HCT116 (cell line): ENCODE results near the gene IMMP2L.

Experiments
- ATF3 ChIP-seq: IDR thresholded peaks from 2 replicates; pipeline ENCODE4 v1.6.1; 2012
- EGR1 ChIP-seq: IDR thresholded peaks from 2 replicates; pipeline ENCODE4 v1.6.1; 2012; ENCODE audit warnings: low read depth
- EZH2 ChIP-seq: fragments of 200-600 bp; sonication (generic); IDR thresholded peaks from 2 replicates; pipeline ENCODE4 v1.6.1; 2017; ENCODE audit warnings: antibody characterized with exemption, mixed run types
- EZH2phosphoT487 ChIP-seq: fragments of 200-600 bp; IDR thresholded peaks from 2 replicates; pipeline ENCODE4 v1.6.1; 2018; ENCODE audit warnings: antibody characterized with exemption, borderline replicate concordance
- JUND ChIP-seq: IDR thresholded peaks from 2 replicates; pipeline ENCODE4 v1.6.1; 2012
- POLR2A ChIP-seq: IDR thresholded peaks from 2 replicates; pipeline ENCODE4 v1.7.0; 2011; ENCODE audit warnings: borderline replicate concordance; ENCODE audit not compliant: insufficient read depth, insufficient read length; ENCODE audit errors: extremely low read depth
- POLR2AphosphoS5 ChIP-seq: IDR thresholded peaks from 2 replicates; pipeline ENCODE4 v1.6.1; 2011; ENCODE audit warnings: mild to moderate bottlenecking, low read depth, low read length, moderate library complexity
- REST ChIP-seq: IDR thresholded peaks from 2 replicates; pipeline ENCODE4 v1.6.1; 2012; ENCODE audit warnings: low read depth
- ZFX ChIP-seq: fragments of 450-650 bp; IDR thresholded peaks from 2 replicates; pipeline ENCODE4 v1.6.1; 2017
- ZNF274 ChIP-seq: fragments of 200-500 bp; sonication (Bioruptor generic); IDR thresholded peaks from 2 replicates; pipeline ENCODE4 v1.6.1; 2014; ENCODE audit warnings: mild to moderate bottlenecking, low read depth, low read length, inconsistent platforms
- TF ChIP-seq, protein P1 (sequence below), 3 experiments: fragments of 200-600 bp in 1 of 3; sonication (generic) in 1 of 3; IDR thresholded peaks in 2 of 3; conservative IDR thresholded peaks in 1 of 3; 2 replicates each; pipeline ENCODE4 v1.5.1; 2012 to 2017; ENCODE audit warnings: low read depth in 2 of 3, low read length in 2 of 3, antibody characterized with exemption in 1 of 3, borderline replicate concordance in 1 of 3, control low read depth in 1 of 3, mild to moderate bottlenecking in 1 of 3, mixed read lengths in 1 of 3, mixed run types in 1 of 3, moderate library complexity in 1 of 3; ENCODE audit not compliant: insufficient read depth in 1 of 3
- TF ChIP-seq, protein P2 (sequence below): IDR thresholded peaks from 2 replicates; pipeline ENCODE4 v1.6.1; 2012

DNA sequence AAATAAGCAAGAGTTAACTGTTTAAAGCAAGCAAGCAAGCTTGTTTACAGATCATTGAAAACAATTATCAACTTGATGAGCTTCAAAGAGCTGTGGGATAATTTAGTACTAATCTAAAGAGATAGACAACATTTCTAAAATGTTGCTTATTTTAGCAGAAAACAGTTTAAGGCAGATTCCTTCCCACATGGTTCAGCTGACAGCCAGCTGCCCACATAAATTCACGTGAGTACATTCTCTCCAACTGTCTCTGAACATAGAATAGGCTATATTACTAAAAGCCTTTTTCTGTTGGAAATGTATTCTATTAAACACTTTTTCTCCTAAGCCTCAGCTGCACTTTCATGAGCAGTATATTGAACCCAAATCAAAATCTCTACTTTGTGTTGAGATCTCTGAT, 297.3 kb downstream of the IMMP2L start:
- TF ChIP-seq JUND (no peak), ZFX (no peak), POLR2AphosphoS5 (no peak), EZH2 (no peak), EZH2phosphoT487 (no peak), POLR2A (no peak), ZNF274 (no peak), EGR1 (no peak), REST (no peak), ATF3 (no peak)
- TF ChIP-seq, protein P1, sequence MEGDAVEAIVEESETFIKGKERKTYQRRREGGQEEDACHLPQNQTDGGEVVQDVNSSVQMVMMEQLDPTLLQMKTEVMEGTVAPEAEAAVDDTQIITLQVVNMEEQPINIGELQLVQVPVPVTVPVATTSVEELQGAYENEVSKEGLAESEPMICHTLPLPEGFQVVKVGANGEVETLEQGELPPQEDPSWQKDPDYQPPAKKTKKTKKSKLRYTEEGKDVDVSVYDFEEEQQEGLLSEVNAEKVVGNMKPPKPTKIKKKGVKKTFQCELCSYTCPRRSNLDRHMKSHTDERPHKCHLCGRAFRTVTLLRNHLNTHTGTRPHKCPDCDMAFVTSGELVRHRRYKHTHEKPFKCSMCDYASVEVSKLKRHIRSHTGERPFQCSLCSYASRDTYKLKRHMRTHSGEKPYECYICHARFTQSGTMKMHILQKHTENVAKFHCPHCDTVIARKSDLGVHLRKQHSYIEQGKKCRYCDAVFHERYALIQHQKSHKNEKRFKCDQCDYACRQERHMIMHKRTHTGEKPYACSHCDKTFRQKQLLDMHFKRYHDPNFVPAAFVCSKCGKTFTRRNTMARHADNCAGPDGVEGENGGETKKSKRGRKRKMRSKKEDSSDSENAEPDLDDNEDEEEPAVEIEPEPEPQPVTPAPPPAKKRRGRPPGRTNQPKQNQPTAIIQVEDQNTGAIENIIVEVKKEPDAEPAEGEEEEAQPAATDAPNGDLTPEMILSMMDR (IDR thresholded peaks at IDR 0.05 in 2 of 3, conservative IDR thresholded peaks at IDR 0.05 in 1 of 3; ENCODE audit: borderline replicate concordance in 1 of 3, insufficient read depth in 1 of 3, low read depth in 2 of 3, low read length in 2 of 3), result no peak
- TF ChIP-seq, protein P2, sequence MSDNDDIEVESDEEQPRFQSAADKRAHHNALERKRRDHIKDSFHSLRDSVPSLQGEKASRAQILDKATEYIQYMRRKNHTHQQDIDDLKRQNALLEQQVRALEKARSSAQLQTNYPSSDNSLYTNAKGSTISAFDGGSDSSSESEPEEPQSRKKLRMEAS, result no peak
